NOMO-1 (cell line): ENCODE results near the gene CLCA2.
"Not testable (repeated sequence)": the region's sequence is repeated elsewhere in the genome, so short reads cannot be mapped to it uniquely, and the experiment has no call there.

ENCODE experiments used
- DNase-seq, 2 experiments: peaks; one replicate each; lab custom pipeline; 2025; ENCODE audit not compliant: unreplicated experiment in 2 of 2; lab: John Stamatoyannopoulos, UW

CLCA2 gene

GRCh38 chr1:86470859-86471258 lies 46.9 kb downstream of the CLCA2 start:
- no peak for DNase-seq

GRCh38 chr1:86471291-86471690 lies 47.3 kb downstream of the CLCA2 start:
- no peak for DNase-seq

- DNase-seq: no peak
Observed at GRCh38 chr1:86472152-86472551, 48.2 kb downstream of the CLCA2 start.

- no peak for DNase-seq
Observed at GRCh38 chr1:86472767-86473166, 48.8 kb downstream of the CLCA2 start.

GRCh38 chr1:86477256-86477655 lies 53.3 kb downstream of the CLCA2 start:
- no peak for DNase-seq

- DNase-seq: no peak
Observed at GRCh38 chr1:86477682-86478081, 53.7 kb downstream of the CLCA2 start.

GRCh38 chr1:86478416-86479156 lies 54.6 kb downstream of the CLCA2 start:
- DNase-seq: no peak

- DNase-seq: no peak
Observed at GRCh38 chr1:86481966-86482365, 58.0 kb downstream of the CLCA2 start.

- no peak for DNase-seq
Observed at GRCh38 chr1:86487131-86487810, 63.3 kb downstream of the CLCA2 start.

GRCh38 chr1:86487811-86488141 lies 63.8 kb downstream of the CLCA2 start:
- DNase-seq: no peak

- no peak for DNase-seq
Observed at GRCh38 chr1:86489242-86489878, 65.4 kb downstream of the CLCA2 start.

- no peak for DNase-seq
Observed at GRCh38 chr1:86491171-86491950, 67.4 kb downstream of the CLCA2 start.

- DNase-seq: no peak
Observed at GRCh38 chr1:86498281-86498680, 74.3 kb downstream of the CLCA2 start.

- DNase-seq: peak; percentile 37 to 68
Observed at GRCh38 chr1:86499987-86500593, 76.1 kb downstream of the CLCA2 start.

- DNase-seq: no peak
Observed at GRCh38 chr1:86500714-86501113, 76.7 kb downstream of the CLCA2 start.

GRCh38 chr1:86502125-86502646 lies 78.2 kb downstream of the CLCA2 start:
- DNase-seq: not testable (repeated sequence)

GRCh38 chr1:86502721-86503405 lies 78.9 kb downstream of the CLCA2 start:
- no peak for DNase-seq

GRCh38 chr1:86503406-86504136 lies 79.6 kb downstream of the CLCA2 start:
- no peak for DNase-seq

GRCh38 chr1:86504137-86504479 lies 80.1 kb downstream of the CLCA2 start:
- DNase-seq: no peak
